ENCODE measurements around the gene PGM1. TPM values are rescaled to one million over a fixed set of nuclear protein-coding genes. Genes with fewer than 3 reads are reported as not detected.

The PGM1 gene
- polyA plus RNA-seq, 3 donors = 8.2 to 39.8 (median 28.7) TPM

GRCh38 chr1:63665824-63666223 lies 72.6 kb downstream of the PGM1 start:
- Histone ChIP-seq H3K4me2 (replicated peaks; ENCODE audit: extremely low read depth, low read length, poor library complexity, severe bottlenecking) (no peak overlapping the region), H4K20me1 (ENCODE audit: insufficient read depth, low read length) (no peaks in the 10 kb centered on the region), H3K27ac (ENCODE audit: low read depth in 1 of 2, low read length in 2 of 2) (no peak overlapping the region), H3K36me3 (replicated peaks in 1 of 2; ENCODE audit: control insufficient read depth in 1 of 2, insufficient read depth in 2 of 2, low read length in 2 of 2) (peaks cover 0 to 10% of the 10 kb centered on the region in 2 donors), H3K27me3 (ENCODE audit: control insufficient read depth in 2 of 2, insufficient read depth in 2 of 2, low read length in 2 of 2) (no peaks in the 10 kb centered on the region), H3K9me3 (replicated peaks in 1 of 2; ENCODE audit: control insufficient read depth in 1 of 2, insufficient read depth in 1 of 2, low read length in 2 of 2) (peaks cover 0 to 5% of the 10 kb centered on the region in 2 donors), H3K79me2 (ENCODE audit: insufficient read depth, low read length) (no peaks in the 10 kb centered on the region), H3K9ac (ENCODE audit: insufficient read depth, low read length, poor library complexity, severe bottlenecking) (no peak overlapping the region), H3K4me1 (ENCODE audit: control insufficient read depth in 1 of 2, insufficient read depth in 2 of 2, low read length in 2 of 2) (no peaks in the 10 kb centered on the region), H3K4me3 (replicated peaks in 1 of 3; ENCODE audit: low read depth in 2 of 3, low read length in 3 of 3) (no peak overlapping the region), H2AFZ (ENCODE audit: insufficient read depth, low read depth, low read length, poor library complexity, severe bottlenecking) (no peak overlapping the region)
- WGBS (ENCODE audit: insufficient coverage) = no CpG with 5 or more reads among the region's 3 CpGs
- Mint-ChIP-seq H3K4me3 (no peak overlapping the region), H3K4me1 (no peaks in the 10 kb centered on the region), H3K36me3 (peaks cover 4 to 22% of the 10 kb centered on the region in 2 donors), H3K27me3 (ENCODE audit: low read depth in 3 of 3) (peaks cover 0 to 2% (median 0%) of the 10 kb centered on the region in 3 donors), H3K9me3 (peaks cover 1 to 14% (median 8%) of the 10 kb centered on the region in 7 donors), H3K27ac (no peak overlapping the region)
- no peak for DNase-seq
- intact Hi-C loops (cut with micrococcal nuclease) = no loop called here
- TF ChIP-seq, protein P1, sequence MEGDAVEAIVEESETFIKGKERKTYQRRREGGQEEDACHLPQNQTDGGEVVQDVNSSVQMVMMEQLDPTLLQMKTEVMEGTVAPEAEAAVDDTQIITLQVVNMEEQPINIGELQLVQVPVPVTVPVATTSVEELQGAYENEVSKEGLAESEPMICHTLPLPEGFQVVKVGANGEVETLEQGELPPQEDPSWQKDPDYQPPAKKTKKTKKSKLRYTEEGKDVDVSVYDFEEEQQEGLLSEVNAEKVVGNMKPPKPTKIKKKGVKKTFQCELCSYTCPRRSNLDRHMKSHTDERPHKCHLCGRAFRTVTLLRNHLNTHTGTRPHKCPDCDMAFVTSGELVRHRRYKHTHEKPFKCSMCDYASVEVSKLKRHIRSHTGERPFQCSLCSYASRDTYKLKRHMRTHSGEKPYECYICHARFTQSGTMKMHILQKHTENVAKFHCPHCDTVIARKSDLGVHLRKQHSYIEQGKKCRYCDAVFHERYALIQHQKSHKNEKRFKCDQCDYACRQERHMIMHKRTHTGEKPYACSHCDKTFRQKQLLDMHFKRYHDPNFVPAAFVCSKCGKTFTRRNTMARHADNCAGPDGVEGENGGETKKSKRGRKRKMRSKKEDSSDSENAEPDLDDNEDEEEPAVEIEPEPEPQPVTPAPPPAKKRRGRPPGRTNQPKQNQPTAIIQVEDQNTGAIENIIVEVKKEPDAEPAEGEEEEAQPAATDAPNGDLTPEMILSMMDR (IDR thresholded peaks at IDR 0.05) = no peak

GRCh38 chr1:63668298-63668697 lies 75.1 kb downstream of the PGM1 start:
- no peak overlapping the region for H2AFZ ChIP-seq (ENCODE audit: insufficient read depth, low read depth, low read length, poor library complexity, severe bottlenecking)
- 83% methylated on average over 1 of the region's 2 CpGs for WGBS (ENCODE audit: insufficient coverage)
- H3K9ac ChIP-seq (ENCODE audit: insufficient read depth, low read length, poor library complexity, severe bottlenecking) = no peak overlapping the region
- H3K79me2 ChIP-seq (ENCODE audit: insufficient read depth, low read length) = no peaks in the 10 kb centered on the region
- intact Hi-C loops (cut with micrococcal nuclease) = no loop called here
- no peak overlapping the region for H3K27ac ChIP-seq (ENCODE audit: low read depth in 1 of 2, low read length in 2 of 2)
- Mint-ChIP-seq H3K36me3 (peaks cover 0 to 3% of the 10 kb centered on the region in 2 donors), H3K27me3 (ENCODE audit: low read depth in 3 of 3) (no peaks in the 10 kb centered on the region), H3K27ac (no peak overlapping the region), H3K9me3 (peaks cover 0 to 14% (median 8%) of the 10 kb centered on the region in 7 donors), H3K4me1 (no peaks in the 10 kb centered on the region), H3K4me3 (no peak overlapping the region)
- no peaks in the 10 kb centered on the region for H3K4me1 ChIP-seq (ENCODE audit: control insufficient read depth in 1 of 2, insufficient read depth in 2 of 2, low read length in 2 of 2)
- no peak for DNase-seq
- H3K9me3 ChIP-seq (replicated peaks in 1 of 2; ENCODE audit: control insufficient read depth in 1 of 2, insufficient read depth in 1 of 2, low read length in 2 of 2) = peaks cover 0 to 5% of the 10 kb centered on the region in 2 donors
- H3K36me3 ChIP-seq (replicated peaks in 1 of 2; ENCODE audit: control insufficient read depth in 1 of 2, insufficient read depth in 2 of 2, low read length in 2 of 2) = no peaks in the 10 kb centered on the region
- H4K20me1 ChIP-seq (ENCODE audit: insufficient read depth, low read length) = no peaks in the 10 kb centered on the region
- TF ChIP-seq, protein P1 (IDR thresholded peaks at IDR 0.05) = no peak
- H3K4me2 ChIP-seq (replicated peaks; ENCODE audit: extremely low read depth, low read length, poor library complexity, severe bottlenecking) = no peak overlapping the region
- no peaks in the 10 kb centered on the region for H3K27me3 ChIP-seq (ENCODE audit: control insufficient read depth in 2 of 2, insufficient read depth in 2 of 2, low read length in 2 of 2)
- H3K4me3 ChIP-seq (replicated peaks in 1 of 3; ENCODE audit: low read depth in 2 of 3, low read length in 3 of 3) = no peak overlapping the region

Measured in CD14-positive monocyte (primary cell).